SIG-M5 treated with dmso at 0.1 percent for 504 hours (cell line): Measurements from ENCODE around the gene C2orf15.
"Not testable (repeated sequence)": the region's sequence is repeated elsewhere in the genome, so short reads cannot be mapped to it uniquely, and the experiment has no call there.

Experiments used
- DNase-seq: peaks from one replicate; lab custom pipeline; 2025; ENCODE audit not compliant: unreplicated experiment; lab: John Stamatoyannopoulos, UW

Gene C2orf15

GRCh38 chr2:99159594-99159993 is 18.1 kb downstream of the C2orf15 start:
- no peak for DNase-seq

GRCh38 chr2:99166218-99166617 is 24.7 kb downstream of the C2orf15 start:
- DNase-seq = no peak

- no peak for DNase-seq
Measured at GRCh38 chr2:99169534-99169933, 28.0 kb downstream of the C2orf15 start.

GRCh38 chr2:99171377-99172140 is 30.1 kb downstream of the C2orf15 start:
- DNase-seq = no peak

GRCh38 chr2:99180755-99181623 is 39.5 kb downstream of the C2orf15 start, which contains the start of the genes MITD1 and MRPL30:
TSS of gene MITD1 (minus strand) at chr2:99181058. CDS start at chr2:99180981, 77 bp downstream.
TSS of gene MRPL30 (plus strand) at chr2:99181184. CDS start at chr2:99186204, 5,020 bp downstream.
- peak; percentile 94 for DNase-seq

GRCh38 chr2:99181624-99182000 is 40.1 kb downstream of the C2orf15 start:
- peak; percentile 27 for DNase-seq

- DNase-seq = peak; percentile 36
Measured at GRCh38 chr2:99183025-99183424, 41.5 kb downstream of the C2orf15 start.

- no peak for DNase-seq
Measured at GRCh38 chr2:99184811-99185210, 43.3 kb downstream of the C2orf15 start.

- DNase-seq = no peak
Measured at GRCh38 chr2:99187011-99187410, 45.5 kb downstream of the C2orf15 start.

GRCh38 chr2:99188357-99188756 is 46.9 kb downstream of the C2orf15 start:
- no peak for DNase-seq

- no peak for DNase-seq
Measured at GRCh38 chr2:99190548-99190947, 49.0 kb downstream of the C2orf15 start.

- DNase-seq = not testable (repeated sequence)
Measured at GRCh38 chr2:99192364-99192763, 50.9 kb downstream of the C2orf15 start.

- no peak for DNase-seq
Measured at GRCh38 chr2:99198103-99198841, 56.8 kb downstream of the C2orf15 start.

GRCh38 chr2:99200076-99200800 is 58.7 kb downstream of the C2orf15 start:
- DNase-seq = peak; percentile 68
